ENCODE data around the gene HMCN1.
"Not testable (repeated sequence)": the region's sequence is repeated elsewhere in the genome, so short reads cannot be mapped to it uniquely, and the experiment has no call there.

HMCN1 gene

GRCh38 chr1:185742403-185742802, 8.2 kb downstream of the HMCN1 start:
- DNase-seq: no peak

GRCh38 chr1:185745165-185745564, 11.0 kb downstream of the HMCN1 start:
- DNase-seq: no peak

GRCh38 chr1:185759061-185759460, 24.9 kb downstream of the HMCN1 start:
- DNase-seq: no peak

- DNase-seq: no peak
Observed at GRCh38 chr1:185761841-185762240, 27.6 kb downstream of the HMCN1 start.

- no peak for DNase-seq
Observed at GRCh38 chr1:185767508-185768120, 33.4 kb downstream of the HMCN1 start.

GRCh38 chr1:185768371-185768770, 34.2 kb downstream of the HMCN1 start:
- no peak for DNase-seq

- DNase-seq: no peak
Observed at GRCh38 chr1:185769136-185769535, 34.9 kb downstream of the HMCN1 start.

- DNase-seq: no peak
Observed at GRCh38 chr1:185774394-185774793, 40.2 kb downstream of the HMCN1 start.

GRCh38 chr1:185775501-185775900, 41.3 kb downstream of the HMCN1 start:
- DNase-seq: no peak

- DNase-seq: no peak
Observed at GRCh38 chr1:185776522-185776921, 42.3 kb downstream of the HMCN1 start.

- DNase-seq: not testable (repeated sequence)
Observed at GRCh38 chr1:185783860-185784259, 49.7 kb downstream of the HMCN1 start.

GRCh38 chr1:185785586-185785985, 51.4 kb downstream of the HMCN1 start:
- no peak for DNase-seq

GRCh38 chr1:185786524-185786923, 52.3 kb downstream of the HMCN1 start:
- no peak for DNase-seq

- no peak for DNase-seq
Observed at GRCh38 chr1:185787238-185787637, 53.0 kb downstream of the HMCN1 start.

- no peak for DNase-seq
Observed at GRCh38 chr1:185788386-185788785, 54.2 kb downstream of the HMCN1 start.

GRCh38 chr1:185789501-185790193, 55.5 kb downstream of the HMCN1 start:
- no peak for DNase-seq

GRCh38 chr1:185790194-185790735, 56.1 kb downstream of the HMCN1 start:
- no peak for DNase-seq

GRCh38 chr1:185792040-185792439, 57.8 kb downstream of the HMCN1 start:
- no peak for DNase-seq

- DNase-seq: not testable (repeated sequence)
Observed at GRCh38 chr1:185794495-185794894, 60.3 kb downstream of the HMCN1 start.

GRCh38 chr1:185795181-185795580, 61.0 kb downstream of the HMCN1 start:
- DNase-seq: no peak

GRCh38 chr1:185798505-185798904, 64.3 kb downstream of the HMCN1 start:
- DNase-seq: no peak

- DNase-seq: no peak
Observed at GRCh38 chr1:185803241-185803640, 69.0 kb downstream of the HMCN1 start.

GRCh38 chr1:185804206-185804605, 70.0 kb downstream of the HMCN1 start:
- no peak for DNase-seq

- DNase-seq: no peak
Observed at GRCh38 chr1:185804608-185805007, 70.4 kb downstream of the HMCN1 start.

- DNase-seq: no peak
Observed at GRCh38 chr1:185807275-185807674, 73.1 kb downstream of the HMCN1 start.
